Thyroid gland (tissue), 4 donors: ENCODE measurements around the gene CD209.

Experiments
- POLR2A ChIP-seq, 2 donors: fragments of 450-650 bp; IDR thresholded peaks; one replicate each; pipeline ENCODE4 v1.6.1; 2017; ENCODE audit warnings: antibody characterized with exemption in 2 of 2, mild to moderate bottlenecking in 2 of 2, moderate library complexity in 1 of 2
- TF ChIP-seq, protein P1 (sequence below), 6 experiments: fragments of 200-600 bp in 3 of 6; fragments of 450-650 bp in 3 of 6; sonication (generic) in 3 of 6; IDR thresholded peaks; one replicate each; pipeline ENCODE4 v1.5.1; 2016 to 2019; ENCODE audit warnings: antibody characterized with exemption in 6 of 6, mild to moderate bottlenecking in 2 of 6, inconsistent platforms in 1 of 6, moderate library complexity in 1 of 6

DNA sequence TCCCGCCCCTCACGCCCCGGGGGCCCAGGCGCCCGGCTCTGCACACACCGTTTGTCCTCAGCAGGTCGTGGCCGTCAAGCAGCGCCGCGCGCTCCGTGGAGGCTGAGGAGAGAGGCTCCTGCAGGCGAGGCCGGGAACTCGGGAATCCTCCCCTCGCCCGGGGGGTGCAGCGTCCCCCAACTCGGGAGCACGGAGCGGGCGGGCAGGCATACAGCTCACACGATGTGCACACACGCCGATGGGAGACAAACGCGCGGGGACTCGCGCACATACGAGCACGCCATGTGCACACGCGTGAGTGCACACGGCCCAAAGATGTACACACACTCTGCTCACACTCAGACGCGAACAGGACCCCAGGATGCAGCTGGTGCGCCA lies 16.1 kb downstream of the CD209 start:
- TF ChIP-seq, protein P1, sequence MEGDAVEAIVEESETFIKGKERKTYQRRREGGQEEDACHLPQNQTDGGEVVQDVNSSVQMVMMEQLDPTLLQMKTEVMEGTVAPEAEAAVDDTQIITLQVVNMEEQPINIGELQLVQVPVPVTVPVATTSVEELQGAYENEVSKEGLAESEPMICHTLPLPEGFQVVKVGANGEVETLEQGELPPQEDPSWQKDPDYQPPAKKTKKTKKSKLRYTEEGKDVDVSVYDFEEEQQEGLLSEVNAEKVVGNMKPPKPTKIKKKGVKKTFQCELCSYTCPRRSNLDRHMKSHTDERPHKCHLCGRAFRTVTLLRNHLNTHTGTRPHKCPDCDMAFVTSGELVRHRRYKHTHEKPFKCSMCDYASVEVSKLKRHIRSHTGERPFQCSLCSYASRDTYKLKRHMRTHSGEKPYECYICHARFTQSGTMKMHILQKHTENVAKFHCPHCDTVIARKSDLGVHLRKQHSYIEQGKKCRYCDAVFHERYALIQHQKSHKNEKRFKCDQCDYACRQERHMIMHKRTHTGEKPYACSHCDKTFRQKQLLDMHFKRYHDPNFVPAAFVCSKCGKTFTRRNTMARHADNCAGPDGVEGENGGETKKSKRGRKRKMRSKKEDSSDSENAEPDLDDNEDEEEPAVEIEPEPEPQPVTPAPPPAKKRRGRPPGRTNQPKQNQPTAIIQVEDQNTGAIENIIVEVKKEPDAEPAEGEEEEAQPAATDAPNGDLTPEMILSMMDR (IDR thresholded peaks at IDR 0.05), result no peak
- no peak for TF ChIP-seq POLR2A (IDR thresholded peaks at IDR 0.05)
